Left lung (tissue), 10 donors: ENCODE measurements around the gene TMEM132A. TPM values are rescaled to one million over a fixed set of nuclear protein-coding genes. Genes with fewer than 3 reads are reported as not detected.
A peak's percentile ranks its signal among the peaks of the same experiment; 100 is the strongest.
"Not testable (repeated sequence)": the region's sequence is repeated elsewhere in the genome, so short reads cannot be mapped to it uniquely, and the experiment has no call there.

Experiments
- ATAC-seq: fragments of 200-7000 bp; cut with Tn5 transposase; one replicate; pipeline ENCODE4 v1.9.1; 2020; ENCODE audit warnings: moderate library complexity
- DNase-seq, 4 donors: peaks; one replicate each; pipeline ENCODE4 v3.0.0-alpha.2; 2013 to 2020
- H3K27ac ChIP-seq, 2 donors: fragments of 200-600 bp; sonication (generic) in 1 of 2; one replicate each; pipeline versions ENCODE4 v1.5.0 to v1.8.0; 2020 to 2021
- H3K27me3 ChIP-seq, 2 donors: fragments of 200-600 bp; sonication (generic) in 1 of 2; one replicate each; pipeline versions ENCODE4 v1.5.0 to v1.8.0; 2020 to 2021
- H3K36me3 ChIP-seq, 2 donors: fragments of 200-600 bp; sonication (generic) in 1 of 2; one replicate each; pipeline versions ENCODE4 v1.5.0 to v1.8.0; 2020 to 2021
- H3K4me1 ChIP-seq, 2 donors: fragments of 200-600 bp; one replicate each; pipeline ENCODE4 v1.8.0; 2021
- H3K4me3 ChIP-seq, 2 donors: fragments of 200-600 bp; sonication (generic) in 1 of 2; one replicate each; pipeline versions ENCODE4 v1.5.0 to v1.8.0; 2020 to 2021; ENCODE audit warnings: mild to moderate bottlenecking in 1 of 2
- H3K9me3 ChIP-seq, 2 donors: fragments of 200-600 bp; sonication (generic) in 1 of 2; one replicate each; pipeline versions ENCODE4 v1.5.0 to v1.8.0; 2020 to 2021
- intact Hi-C, 2 donors: fragments of 100-400 bp; cut with DNase I; formaldehyde crosslinking; loops; one replicate each; pipeline versions ENCODE4 v1.11.2 to v1.14.2; 2022
- polyA plus RNA-seq, 6 donors: library from polyadenylated mRNA; unstranded; fragments of 120-200 nt; gene quantifications; one replicate each; pipeline ENCODE4 v1.2.1, GENCODE V29; 2013; ENCODE audit not compliant: insufficient read length in 6 of 6
- total RNA-seq, 2 donors: library from RNA; stranded (reverse); fragmentation: NEBNext Ultra II Directional; extraction: Animal tissue kit (Norgen Biotek cat#: 25700); gene quantifications; one replicate each; pipeline ENCODE4 v1.2.1, GENCODE V29; 2021
- TF ChIP-seq, protein P1 (sequence below), 2 donors: fragments of 200-600 bp; sonication (generic) in 1 of 2; IDR thresholded peaks; one replicate each; pipeline versions ENCODE4 v1.5.0 to v1.8.0; 2021; ENCODE audit warnings: antibody characterized with exemption in 2 of 2
- donor health status: DM: no; HTN: yes; CAD: no.
- donor health status: DM: no; HTN: no; CAD: no.

TMEM132A gene
- total and polyA plus RNA-seq, 8 donors = 12.3 to 67.8 (median 43.2) TPM

DNA sequence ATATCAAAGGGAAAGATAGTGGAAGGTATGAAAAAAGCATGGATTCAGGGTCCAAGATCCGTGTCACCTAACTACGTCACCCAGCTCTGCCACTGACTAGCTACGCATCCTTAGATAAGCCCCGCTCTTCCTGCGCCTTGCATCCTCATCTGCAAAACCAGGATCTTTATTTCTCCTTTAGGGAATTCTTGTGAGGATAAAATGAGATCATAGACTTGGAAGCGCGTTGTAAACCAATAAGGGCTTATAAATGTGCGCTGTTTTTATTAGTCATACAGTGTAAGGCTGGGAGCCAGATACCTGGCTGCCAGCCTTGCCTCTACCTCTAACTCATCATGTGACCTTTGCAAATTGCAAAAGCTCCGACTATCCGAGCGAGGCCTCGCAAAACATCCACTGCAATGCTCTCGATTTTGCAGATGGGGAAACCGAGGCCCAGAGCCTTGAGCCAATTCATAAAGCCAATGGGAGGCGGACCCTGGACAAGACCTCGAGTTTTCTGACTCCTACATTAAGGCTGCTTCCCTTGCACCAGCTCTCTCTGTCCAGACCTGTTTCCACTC, 18.6 kb upstream of the TMEM132A start:
- Histone ChIP-seq H3K9me3 (no peaks in the 10 kb centered on the region), H3K4me1 (peaks cover 0 to 34% of the 10 kb centered on the region in 2 donors), H3K36me3 (peaks cover 0 to 32% of the 10 kb centered on the region in 2 donors), H3K27me3 (no peaks in the 10 kb centered on the region), H3K27ac (peak overlapping the region; percentile 83 to 90), H3K4me3 (peak overlapping the region; percentile 71 to 92)
- DNase-seq (no peak), ATAC-seq (peak; percentile 27)
- TF ChIP-seq, protein P1, sequence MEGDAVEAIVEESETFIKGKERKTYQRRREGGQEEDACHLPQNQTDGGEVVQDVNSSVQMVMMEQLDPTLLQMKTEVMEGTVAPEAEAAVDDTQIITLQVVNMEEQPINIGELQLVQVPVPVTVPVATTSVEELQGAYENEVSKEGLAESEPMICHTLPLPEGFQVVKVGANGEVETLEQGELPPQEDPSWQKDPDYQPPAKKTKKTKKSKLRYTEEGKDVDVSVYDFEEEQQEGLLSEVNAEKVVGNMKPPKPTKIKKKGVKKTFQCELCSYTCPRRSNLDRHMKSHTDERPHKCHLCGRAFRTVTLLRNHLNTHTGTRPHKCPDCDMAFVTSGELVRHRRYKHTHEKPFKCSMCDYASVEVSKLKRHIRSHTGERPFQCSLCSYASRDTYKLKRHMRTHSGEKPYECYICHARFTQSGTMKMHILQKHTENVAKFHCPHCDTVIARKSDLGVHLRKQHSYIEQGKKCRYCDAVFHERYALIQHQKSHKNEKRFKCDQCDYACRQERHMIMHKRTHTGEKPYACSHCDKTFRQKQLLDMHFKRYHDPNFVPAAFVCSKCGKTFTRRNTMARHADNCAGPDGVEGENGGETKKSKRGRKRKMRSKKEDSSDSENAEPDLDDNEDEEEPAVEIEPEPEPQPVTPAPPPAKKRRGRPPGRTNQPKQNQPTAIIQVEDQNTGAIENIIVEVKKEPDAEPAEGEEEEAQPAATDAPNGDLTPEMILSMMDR (IDR thresholded peaks at IDR 0.05) = no peak
- intact Hi-C loops = no loop called here

- ATAC-seq (peak; percentile 98), DNase-seq (peak; percentile 95 to 97 (median 96))
- Histone ChIP-seq H3K27me3 (no peaks in the 10 kb centered on the region), H3K27ac (peak within 1 kb of the TSS; percentile 83 to 90), H3K4me1 (peaks cover 0 to 41% of the 10 kb centered on the region in 2 donors), H3K4me3 (peak within 1 kb of the TSS; percentile 71 to 92), H3K36me3 (peaks cover 0 to 25% of the 10 kb centered on the region in 2 donors), H3K9me3 (no peaks in the 10 kb centered on the region)
- intact Hi-C loops = no loop called here
- TF ChIP-seq, protein P1 (IDR thresholded peaks at IDR 0.05) = no peak
Measured at GRCh38 chr11:60906132-60906972, 17.9 kb upstream of the TMEM132A start, which contains the start of gene PRPF19. TSS of gene PRPF19 (minus strand) at chr11:60906585. CDS start at chr11:60906382, 203 bp downstream.

- DNase-seq (no peak), ATAC-seq (no peak)
- no peak overlapping the region for H3K27ac ChIP-seq
- no peak overlapping the region for H3K4me3 ChIP-seq
- intact Hi-C loops = no loop called here
- H3K9me3 ChIP-seq = no peaks in the 10 kb centered on the region
- TF ChIP-seq, protein P1 (IDR thresholded peaks at IDR 0.05) = no peak
- H3K4me1 ChIP-seq = peaks cover 6 to 52% of the 10 kb centered on the region in 2 donors
- no peaks in the 10 kb centered on the region for H3K36me3 ChIP-seq
- no peaks in the 10 kb centered on the region for H3K27me3 ChIP-seq
Measured at GRCh38 chr11:60908803-60909202, 15.5 kb upstream of the TMEM132A start.

DNA sequence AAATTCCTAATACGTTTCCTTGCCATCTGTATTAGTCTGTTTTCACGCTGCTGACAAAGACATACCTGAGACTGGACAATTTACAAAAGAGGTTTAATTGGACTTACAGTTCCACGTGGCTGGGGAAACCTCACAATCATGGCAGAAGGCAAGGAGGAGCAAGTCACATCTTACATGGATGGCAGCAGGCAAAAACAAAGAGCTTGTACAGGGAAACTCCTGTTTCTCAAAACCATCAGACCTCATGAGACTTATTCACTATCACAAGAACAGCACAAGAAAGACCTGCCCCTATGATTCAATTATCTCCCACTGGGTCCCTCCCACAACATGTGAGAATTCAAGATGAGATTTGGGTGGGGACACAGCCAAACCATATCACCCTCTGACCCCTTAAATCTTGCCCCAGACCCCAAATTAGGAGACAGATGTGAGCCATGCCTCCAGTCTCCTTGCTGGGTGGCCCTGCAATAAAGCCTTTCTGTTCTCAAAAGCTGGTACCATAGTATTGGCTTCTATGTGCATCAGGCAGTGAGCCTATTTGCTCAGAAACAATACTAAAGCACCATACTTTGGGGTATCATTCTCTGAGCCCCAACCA, 14.5 kb upstream of the TMEM132A start:
- DNase-seq, H3K9me3 ChIP-seq, H3K4me3 ChIP-seq, H3K36me3 ChIP-seq, intact Hi-C loops, H3K27ac ChIP-seq, ATAC-seq, H3K27me3 ChIP-seq: not testable (repeated sequence)
- H3K4me1 ChIP-seq = peaks cover 6 to 42% of the 10 kb centered on the region in 2 donors

DNA sequence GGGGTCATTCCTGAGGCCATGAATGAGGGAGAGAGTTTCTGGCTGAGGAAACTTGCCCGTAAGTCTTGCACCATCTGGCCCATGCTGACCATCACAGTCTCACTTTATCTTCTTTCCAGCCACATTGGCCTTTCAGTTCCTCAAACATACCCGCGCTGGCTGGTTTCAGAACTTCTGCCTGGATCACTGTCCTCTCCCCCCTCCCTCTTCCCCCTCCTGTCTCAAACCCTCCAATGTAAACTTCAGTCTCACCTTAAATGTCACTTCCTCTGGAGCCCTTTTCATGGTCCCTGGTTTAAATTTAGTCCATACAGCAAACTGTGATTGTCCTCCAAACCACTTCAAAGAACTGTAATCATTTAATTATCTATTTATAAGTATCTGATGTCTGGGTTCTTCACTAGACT, 14.0 kb upstream of the TMEM132A start:
- Histone ChIP-seq H3K9me3 (no peaks in the 10 kb centered on the region), H3K36me3 (no peaks in the 10 kb centered on the region), H3K4me1 (peaks cover 6 to 42% of the 10 kb centered on the region in 2 donors), H3K27me3 (no peaks in the 10 kb centered on the region), H3K4me3 (no peak overlapping the region), H3K27ac (peak overlapping the region in 1 of 2 donors; percentile 21)
- peak in 1 of 4 donors; percentile 53 for DNase-seq
- no peak for ATAC-seq
- intact Hi-C loops = no loop called here
- TF ChIP-seq, protein P1 (IDR thresholded peaks at IDR 0.05) = no peak
